AG04449 (cell line): Measurements from ENCODE around the gene SRPK1.

Experiments used
- CTCF ChIA-PET: fragments of 350-600 bp; formaldehyde crosslinking; extraction: SDS; loops from one replicate; lab custom pipeline; 2021; ENCODE audit warnings: antibody characterized with exemption; lab: Yijun Ruan, JAX
- POLR2A ChIA-PET: fragments of 400-600, 350-600 bp; formaldehyde crosslinking; extraction: SDS; loops from one replicate; lab custom pipeline; 2020; ENCODE audit warnings: antibody characterized with exemption, inconsistent platforms; lab: Yijun Ruan, JAX
- DNase-seq: peaks from one replicate; pipeline ENCODE4 v3.0.0-alpha.2; 2010; ENCODE audit warnings: low read depth, low spot score
- H3K4me3 ChIP-seq: 2 replicates; pipeline ENCODE4 v1.5.1; 2011; ENCODE audit warnings: low read depth, mild to moderate bottlenecking, control low read depth, low read length
- CTCF ChIP-seq: IDR thresholded peaks from one replicate; pipeline ENCODE4 v1.5.1; 2011; ENCODE audit warnings: mild to moderate bottlenecking, moderate library complexity, low read length, control low read depth, inconsistent platforms; ENCODE audit not compliant: insufficient read depth; ENCODE audit errors: missing control alignments

The SRPK1 gene

GRCh38 chr6:35920793-35921732, at the start of gene SRPK1:
SRPK1 (minus strand) TSS chr6:35921098; CDS start chr6:35921056, 42 bp downstream.
- no peak for TF ChIP-seq CTCF
- H3K4me3 ChIP-seq, result peak within 1 kb of the TSS; percentile 76
- ChIA-PET POLR2A (no interaction called here), CTCF (interaction anchor here (0.7 to 1.7 kb wide), 3 partner anchors 14 to 174 kb away, joined by 3 to 7 read pairs (median 3); no protein-coding TSS in a partner anchor)
- no peak for DNase-seq

- H3K4me3 ChIP-seq, result no peak overlapping the region
- CTCF ChIA-PET, result interaction anchor here (0.6 kb wide), 1 partner anchor 23 kb away, joined by 3 read pairs; no protein-coding TSS in a partner anchor
- POLR2A ChIA-PET, result interaction anchor here (0.6 kb wide), 1 partner anchor 15 kb away, joined by 3 read pairs; no protein-coding TSS in a partner anchor
- TF ChIP-seq CTCF, result no peak
- no peak for DNase-seq
Measured at GRCh38 chr6:35970181-35970580, 49.3 kb upstream of the SRPK1 start.

GRCh38 chr6:35969646-35970045, 48.7 kb upstream of the SRPK1 start:
- TF ChIP-seq CTCF, result no peak
- ChIA-PET POLR2A (no interaction called here), CTCF (interaction anchor here (1.4 kb wide), 1 partner anchor 9 kb away, joined by 3 read pairs; no protein-coding TSS in a partner anchor)
- no peak for DNase-seq
- H3K4me3 ChIP-seq, result no peak overlapping the region

DNA sequence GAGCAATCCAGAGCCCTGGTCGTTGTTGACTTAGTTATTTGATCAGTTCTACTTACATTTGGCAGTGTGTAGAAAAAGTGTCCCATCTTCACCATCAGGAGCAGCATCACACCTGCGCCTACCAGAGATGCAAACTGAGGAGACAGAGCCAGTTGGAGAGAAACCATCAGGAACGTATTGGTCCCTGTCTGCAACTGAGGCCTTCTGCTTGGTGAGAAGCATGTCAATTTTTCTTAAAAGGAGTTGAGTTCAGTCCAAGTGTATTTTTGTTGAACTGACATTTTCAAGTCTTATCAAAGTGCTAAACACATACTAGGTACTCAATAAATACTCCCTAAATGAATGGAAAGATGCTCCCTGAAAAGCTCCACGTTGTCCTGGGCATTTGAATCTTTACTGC, 47.9 kb upstream of the SRPK1 start:
- no peak overlapping the region for H3K4me3 ChIP-seq
- POLR2A ChIA-PET, result no interaction called here
- no peak for DNase-seq
- no peak for TF ChIP-seq CTCF
- CTCF ChIA-PET, result interaction anchor here (1.4 kb wide), 1 partner anchor 8 kb away, joined by 3 read pairs; no protein-coding TSS in a partner anchor

DNA sequence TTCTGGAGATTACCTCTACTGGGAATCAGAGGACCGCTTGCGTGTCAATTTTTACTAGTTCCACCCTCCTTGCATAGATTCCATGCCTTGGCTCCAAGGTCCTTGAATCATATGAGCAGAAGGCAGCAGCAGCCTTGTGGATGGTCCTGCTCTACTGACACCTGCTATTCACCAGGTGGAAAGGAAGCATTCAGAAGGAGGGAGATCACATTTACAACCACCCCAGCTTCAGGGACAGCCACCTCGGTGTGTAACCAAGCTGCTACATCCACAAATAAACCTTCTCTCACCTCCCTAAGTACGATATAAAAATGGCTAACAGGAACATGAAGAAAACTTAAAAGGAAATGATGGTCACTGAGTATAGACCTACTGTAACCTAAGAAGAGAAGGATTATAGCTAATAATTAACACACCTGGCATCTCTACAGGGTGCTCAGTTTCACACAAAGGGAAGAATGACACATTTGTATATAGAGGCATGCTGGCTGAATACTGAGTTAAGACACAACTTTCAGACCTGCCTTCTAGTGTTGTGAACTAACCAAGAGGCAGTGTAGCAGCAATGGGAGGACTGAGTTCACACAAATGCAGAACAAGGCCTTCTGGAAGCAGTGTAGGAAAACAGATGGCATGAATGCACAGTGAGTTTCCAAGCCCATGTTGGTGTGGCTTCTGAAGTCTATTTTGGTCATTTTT, 46.3 kb upstream of the SRPK1 start:
- CTCF ChIA-PET, result interaction anchor here (1.0 to 1.3 kb wide), 2 partner anchors 60 to 128 kb away, joined by 3 to 4 read pairs; partner anchors contain the start of gene MAPK14
- no peak overlapping the region for H3K4me3 ChIP-seq
- no peak for TF ChIP-seq CTCF
- POLR2A ChIA-PET, result no interaction called here
- no peak for DNase-seq
